Spleen (tissue), 7 donors: ENCODE measurements around the gene WDR18.

Source experiments
- POLR2AphosphoS5 ChIP-seq, 3 donors: sonication (generic); formaldehyde crosslinking; IDR thresholded peaks; one replicate each; pipeline ENCODE4 v1.5.1; 2017; ENCODE audit warnings: antibody characterized with exemption in 3 of 3
- TF ChIP-seq, protein P1 (sequence below), 11 experiments: fragments of 200-600 bp in 7 of 11; fragments of 450-650 bp in 4 of 11; sonication (generic) in 4 of 11; IDR thresholded peaks in 8 of 11; conservative IDR thresholded peaks in 3 of 11; 1 replicate in 7 of 11; 2 replicates in 4 of 11; pipeline versions ENCODE4 v1.4.0 to v1.8.0; 2016 to 2021; ENCODE audit warnings: antibody characterized with exemption in 11 of 11, inconsistent platforms in 4 of 11, mild to moderate bottlenecking in 1 of 11
- donor health status: DM: no; HTN: no; CAD: no; lungs with moderate emphysema.
- donor health status: DM: no; HTN: no; CAD: no.
- donor health status: DM: no; HTN: no; CAD: no.

DNA sequence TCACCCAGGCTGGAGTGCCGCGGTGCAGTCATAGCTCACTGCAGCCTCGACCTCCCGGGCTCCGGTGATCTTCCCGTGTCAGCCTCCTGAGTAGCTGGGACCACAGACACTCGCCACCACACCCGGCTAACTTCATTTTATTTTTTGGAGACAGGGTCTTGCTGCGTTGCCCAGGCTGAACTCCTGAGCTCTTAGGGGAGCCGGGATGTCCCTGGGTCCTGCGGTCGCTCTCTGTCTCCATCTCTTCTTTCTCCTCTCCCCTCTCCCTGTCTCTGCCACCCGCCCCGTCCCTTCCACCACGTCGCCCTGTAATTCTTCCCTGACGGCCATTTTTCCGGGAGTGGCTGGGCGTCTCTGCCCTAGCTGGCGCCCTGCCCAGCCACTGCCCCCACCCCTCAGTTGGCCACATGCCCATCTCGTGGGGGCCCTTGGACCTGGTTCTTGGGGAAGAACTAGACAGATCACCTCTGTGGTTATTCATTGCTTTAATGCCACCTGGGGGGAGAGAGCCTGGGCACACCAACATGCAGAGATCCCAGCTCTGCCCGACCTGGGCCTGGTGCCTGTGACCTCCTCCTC lies 39.4 kb upstream of the WDR18 start:
- TF ChIP-seq, protein P1, sequence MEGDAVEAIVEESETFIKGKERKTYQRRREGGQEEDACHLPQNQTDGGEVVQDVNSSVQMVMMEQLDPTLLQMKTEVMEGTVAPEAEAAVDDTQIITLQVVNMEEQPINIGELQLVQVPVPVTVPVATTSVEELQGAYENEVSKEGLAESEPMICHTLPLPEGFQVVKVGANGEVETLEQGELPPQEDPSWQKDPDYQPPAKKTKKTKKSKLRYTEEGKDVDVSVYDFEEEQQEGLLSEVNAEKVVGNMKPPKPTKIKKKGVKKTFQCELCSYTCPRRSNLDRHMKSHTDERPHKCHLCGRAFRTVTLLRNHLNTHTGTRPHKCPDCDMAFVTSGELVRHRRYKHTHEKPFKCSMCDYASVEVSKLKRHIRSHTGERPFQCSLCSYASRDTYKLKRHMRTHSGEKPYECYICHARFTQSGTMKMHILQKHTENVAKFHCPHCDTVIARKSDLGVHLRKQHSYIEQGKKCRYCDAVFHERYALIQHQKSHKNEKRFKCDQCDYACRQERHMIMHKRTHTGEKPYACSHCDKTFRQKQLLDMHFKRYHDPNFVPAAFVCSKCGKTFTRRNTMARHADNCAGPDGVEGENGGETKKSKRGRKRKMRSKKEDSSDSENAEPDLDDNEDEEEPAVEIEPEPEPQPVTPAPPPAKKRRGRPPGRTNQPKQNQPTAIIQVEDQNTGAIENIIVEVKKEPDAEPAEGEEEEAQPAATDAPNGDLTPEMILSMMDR (IDR thresholded peaks at IDR 0.05 in 8 of 11, conservative IDR thresholded peaks at IDR 0.05 in 3 of 11), result no peak
- TF ChIP-seq POLR2AphosphoS5 (IDR thresholded peaks at IDR 0.05), result no peak
